Osteoblast (primary cell): ENCODE measurements around the gene MUTYH. TPM values are rescaled to one million over a fixed set of nuclear protein-coding genes. Genes with fewer than 3 reads are reported as not detected.
A peak's percentile ranks its signal among the peaks of the same experiment; 100 is the strongest.

ENCODE experiments used
- DNase-seq: peaks from one replicate; pipeline ENCODE4 v3.0.0; 2011; ENCODE audit warnings: low spot score, mixed read lengths; ENCODE audit not compliant: insufficient read length; ENCODE audit errors: missing footprints
- H2AFZ ChIP-seq: 2 replicates; pipeline ENCODE4 v1.6.0; 2011; ENCODE audit warnings: mild to moderate bottlenecking, low read length
- H3K27ac ChIP-seq: 2 replicates; pipeline ENCODE4 v1.5.1; 2011; ENCODE audit warnings: mild to moderate bottlenecking, low read depth, low read length, moderate library complexity
- H3K27me3 ChIP-seq: 2 replicates; pipeline ENCODE4 v1.6.0; 2012; ENCODE audit warnings: mild to moderate bottlenecking, control low read depth, inconsistent platforms, low read length, moderate library complexity; ENCODE audit not compliant: insufficient read depth
- H3K36me3 ChIP-seq: 2 replicates; pipeline ENCODE4 v1.5.1; 2011; ENCODE audit warnings: mild to moderate bottlenecking, low read length, control low read depth, moderate library complexity; ENCODE audit not compliant: insufficient read depth
- H3K4me1 ChIP-seq: 2 replicates; pipeline ENCODE4 v1.5.1; 2011; ENCODE audit warnings: mild to moderate bottlenecking, low read length, control low read depth, moderate library complexity; ENCODE audit not compliant: insufficient read depth
- H3K4me2 ChIP-seq: 2 replicates; pipeline ENCODE4 v1.6.0; 2011; ENCODE audit warnings: mild to moderate bottlenecking, low read length; ENCODE audit not compliant: insufficient read depth
- H3K4me3 ChIP-seq: fragments of 200-600 bp; sonication (generic); 3 replicates; pipeline ENCODE4 v1.5.1; 2012; ENCODE audit warnings: mild to moderate bottlenecking, low read length, inconsistent platforms; ENCODE audit not compliant: insufficient read depth
- H3K79me2 ChIP-seq: 2 replicates; pipeline ENCODE4 v1.6.0; 2012; ENCODE audit warnings: mild to moderate bottlenecking, low read length, control low read depth, inconsistent platforms; ENCODE audit not compliant: insufficient read depth
- H3K9me3 ChIP-seq: 2 replicates; pipeline ENCODE4 v1.5.1; 2011; ENCODE audit warnings: low read depth, low read length, control low read depth
- H4K20me1 ChIP-seq: 2 replicates; pipeline ENCODE4 v1.6.0; 2012; ENCODE audit warnings: mild to moderate bottlenecking, low read length, control low read depth; ENCODE audit not compliant: insufficient read depth
- total RNA-seq: library from RNA; depleted of rRNA; stranded (reverse); fragments of >200 nt; gene quantifications from 2 replicates; pipeline ENCODE4 v1.2.3, GENCODE V29; 2012
- TF ChIP-seq, protein P1 (sequence below): IDR thresholded peaks from 2 replicates; pipeline ENCODE4 v1.5.1; 2011; ENCODE audit warnings: mild to moderate bottlenecking, low read depth, low read length, moderate library complexity; ENCODE audit errors: extremely low read depth

MUTYH gene
- total RNA-seq, 1 donor, result 14.1 TPM

DNA sequence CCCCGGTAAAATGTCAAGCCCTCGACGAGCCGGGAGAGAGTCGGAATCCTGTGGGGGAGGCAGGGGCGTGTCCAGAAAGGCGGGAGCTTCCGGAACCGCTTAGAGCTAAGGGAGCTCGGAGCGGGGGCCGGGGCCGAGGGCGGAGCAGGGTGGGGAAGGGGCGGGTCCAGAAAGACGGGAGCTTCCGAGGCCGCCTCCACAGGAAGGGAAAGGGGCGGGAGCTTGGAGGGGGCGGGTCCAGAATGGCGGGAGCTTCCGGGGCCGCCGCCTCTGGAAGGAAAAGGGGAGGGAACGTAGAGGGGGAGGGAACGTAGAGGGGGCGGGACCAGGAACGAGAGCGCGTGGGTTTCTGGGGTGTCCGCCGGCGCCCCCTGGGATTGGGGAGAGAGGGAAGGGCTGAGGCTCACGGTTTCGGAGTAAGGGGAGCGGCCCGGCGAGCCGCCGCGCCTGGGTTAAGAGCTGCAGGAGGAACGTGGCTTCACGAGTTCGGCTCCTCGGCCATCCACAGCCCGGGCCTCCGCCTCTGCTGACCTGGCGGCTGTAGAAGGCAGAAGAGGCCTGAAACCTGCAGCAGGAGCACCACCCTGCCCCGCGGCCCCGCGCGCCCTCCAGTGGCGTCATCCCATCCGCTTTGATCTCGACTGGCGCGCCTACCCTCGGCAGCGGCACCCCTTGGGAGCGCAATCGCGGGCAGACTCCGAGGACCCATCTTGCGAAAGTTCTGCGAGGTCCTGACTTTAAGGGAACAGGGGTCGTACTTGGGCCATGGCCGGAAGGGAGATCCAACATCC lies 36.5 kb downstream of the MUTYH start:
- Histone ChIP-seq H3K27me3 (no peaks in the 10 kb centered on the region), H3K36me3 (no peaks in the 10 kb centered on the region), H3K4me2 (peak overlapping the region; percentile 81), H2AFZ (peak overlapping the region; percentile 81), H3K4me1 (peaks cover 11% of the 10 kb centered on the region), H3K27ac (peak overlapping the region; percentile 75), H3K9me3 (no peaks in the 10 kb centered on the region), H3K79me2 (no peaks in the 10 kb centered on the region), H4K20me1 (no peaks in the 10 kb centered on the region), H3K4me3 (peak overlapping the region; percentile 81)
- DNase-seq, result peak; percentile 98
- TF ChIP-seq, protein P1, sequence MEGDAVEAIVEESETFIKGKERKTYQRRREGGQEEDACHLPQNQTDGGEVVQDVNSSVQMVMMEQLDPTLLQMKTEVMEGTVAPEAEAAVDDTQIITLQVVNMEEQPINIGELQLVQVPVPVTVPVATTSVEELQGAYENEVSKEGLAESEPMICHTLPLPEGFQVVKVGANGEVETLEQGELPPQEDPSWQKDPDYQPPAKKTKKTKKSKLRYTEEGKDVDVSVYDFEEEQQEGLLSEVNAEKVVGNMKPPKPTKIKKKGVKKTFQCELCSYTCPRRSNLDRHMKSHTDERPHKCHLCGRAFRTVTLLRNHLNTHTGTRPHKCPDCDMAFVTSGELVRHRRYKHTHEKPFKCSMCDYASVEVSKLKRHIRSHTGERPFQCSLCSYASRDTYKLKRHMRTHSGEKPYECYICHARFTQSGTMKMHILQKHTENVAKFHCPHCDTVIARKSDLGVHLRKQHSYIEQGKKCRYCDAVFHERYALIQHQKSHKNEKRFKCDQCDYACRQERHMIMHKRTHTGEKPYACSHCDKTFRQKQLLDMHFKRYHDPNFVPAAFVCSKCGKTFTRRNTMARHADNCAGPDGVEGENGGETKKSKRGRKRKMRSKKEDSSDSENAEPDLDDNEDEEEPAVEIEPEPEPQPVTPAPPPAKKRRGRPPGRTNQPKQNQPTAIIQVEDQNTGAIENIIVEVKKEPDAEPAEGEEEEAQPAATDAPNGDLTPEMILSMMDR, result peak; percentile 55

DNA sequence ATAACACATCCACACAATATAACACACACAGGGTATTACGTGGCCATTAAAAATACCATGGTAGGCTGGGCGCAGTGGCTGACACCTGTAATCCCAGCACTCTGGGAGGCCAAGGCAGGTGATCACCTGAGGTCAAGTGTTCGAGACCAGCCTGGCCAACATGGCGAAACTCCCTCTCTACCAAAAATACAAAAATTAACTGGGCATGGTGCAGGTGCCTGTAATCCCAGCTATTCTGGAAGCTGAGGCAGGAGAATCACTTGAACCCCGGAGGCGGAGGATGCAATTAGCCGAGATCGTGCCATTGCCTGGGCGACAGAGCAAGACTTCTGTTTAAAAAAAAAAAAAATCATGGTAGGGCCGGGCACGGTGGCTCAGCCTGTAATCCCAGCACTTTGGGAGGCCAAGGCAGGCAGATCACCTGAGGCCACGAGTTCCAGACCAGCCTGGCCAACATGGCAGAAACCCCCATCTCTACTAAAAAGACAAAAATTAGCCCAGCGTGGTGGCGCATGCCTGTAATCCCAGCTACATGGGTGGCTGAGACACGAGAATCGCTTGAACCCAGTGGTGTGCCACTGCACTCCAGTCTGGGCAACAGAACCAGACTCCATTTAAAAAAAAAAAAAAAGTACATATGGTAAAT lies 37.6 kb downstream of the MUTYH start:
- Histone ChIP-seq H3K4me3 (peak overlapping the region; percentile 81), H3K27ac (peak overlapping the region; percentile 75), H3K4me1 (peaks cover 11% of the 10 kb centered on the region), H4K20me1 (no peaks in the 10 kb centered on the region), H3K36me3 (no peaks in the 10 kb centered on the region), H3K4me2 (peak overlapping the region; percentile 81), H2AFZ (peak overlapping the region; percentile 81), H3K27me3 (no peaks in the 10 kb centered on the region), H3K9me3 (no peaks in the 10 kb centered on the region), H3K79me2 (no peaks in the 10 kb centered on the region)
- TF ChIP-seq, protein P1, result no peak
- no peak for DNase-seq

DNA sequence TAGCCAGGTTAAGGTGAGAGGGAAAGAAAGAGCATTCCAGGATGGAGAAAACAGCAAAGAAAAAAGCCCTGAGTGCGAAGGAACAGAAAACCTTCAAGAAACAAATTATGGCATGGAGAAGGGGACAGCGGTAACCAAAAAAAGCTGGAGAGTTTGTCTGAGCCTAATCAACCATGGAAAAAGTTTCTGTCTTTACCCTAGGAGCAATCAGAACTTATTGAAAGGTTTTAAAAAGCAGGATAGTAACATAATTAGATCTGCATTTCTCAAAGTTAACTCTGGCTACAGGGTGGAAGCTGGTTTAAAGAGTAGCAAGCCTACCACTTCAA lies 39.6 kb downstream of the MUTYH start:
- Histone ChIP-seq H3K4me2 (no peak overlapping the region), H3K27ac (no peak overlapping the region), H3K4me3 (no peak overlapping the region), H3K36me3 (no peaks in the 10 kb centered on the region), H2AFZ (no peak overlapping the region), H3K4me1 (peaks cover 6% of the 10 kb centered on the region), H3K27me3 (no peaks in the 10 kb centered on the region), H4K20me1 (no peaks in the 10 kb centered on the region), H3K79me2 (no peaks in the 10 kb centered on the region), H3K9me3 (no peaks in the 10 kb centered on the region)
- TF ChIP-seq, protein P1, result no peak
- DNase-seq, result peak; percentile 68

DNA sequence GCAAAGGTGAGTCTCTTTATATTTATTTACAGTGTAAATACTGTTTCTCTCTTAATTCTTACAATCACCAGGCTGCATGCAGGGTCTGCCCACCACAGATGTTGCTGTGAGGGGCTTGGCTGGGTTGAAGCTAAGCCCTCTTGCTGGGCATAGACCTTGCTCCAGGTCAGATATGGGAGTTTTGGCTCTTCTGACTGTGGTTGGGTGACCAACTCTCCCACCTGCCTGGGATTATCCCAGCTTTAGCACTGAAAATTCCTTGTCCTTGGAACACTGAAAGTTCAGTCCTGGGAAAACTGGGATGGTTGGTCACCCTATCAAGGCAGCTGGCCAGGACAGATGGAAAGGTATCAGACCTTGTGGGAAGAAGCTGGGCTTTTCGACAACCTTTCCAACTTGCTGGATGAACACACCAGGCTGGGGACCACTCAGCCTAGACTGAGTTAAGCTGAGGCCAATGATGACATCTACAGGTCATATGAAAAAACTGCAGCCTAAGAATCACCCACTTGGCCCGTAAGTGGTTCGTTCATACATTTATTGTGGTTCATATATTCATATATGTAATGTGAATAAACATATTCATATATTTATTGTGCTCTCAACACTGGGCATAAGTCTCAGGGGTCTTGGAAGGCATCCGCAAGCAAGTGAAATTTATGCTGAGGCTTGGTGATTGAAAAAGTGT lies 40.1 kb downstream of the MUTYH start:
- DNase-seq, result peak; percentile 73
- no peaks in the 10 kb centered on the region for H3K36me3 ChIP-seq
- H3K27ac ChIP-seq, result no peak overlapping the region
- no peak overlapping the region for H3K4me3 ChIP-seq
- no peaks in the 10 kb centered on the region for H3K27me3 ChIP-seq
- no peak overlapping the region for H3K4me2 ChIP-seq
- no peaks in the 10 kb centered on the region for H3K9me3 ChIP-seq
- H3K79me2 ChIP-seq, result no peaks in the 10 kb centered on the region
- TF ChIP-seq, protein P1, result peak; percentile 89
- H4K20me1 ChIP-seq, result no peaks in the 10 kb centered on the region
- H3K4me1 ChIP-seq, result peaks cover 6% of the 10 kb centered on the region
- H2AFZ ChIP-seq, result no peak overlapping the region
